Measurements from ENCODE around the gene C2CD4B.

Gene C2CD4B

DNA sequence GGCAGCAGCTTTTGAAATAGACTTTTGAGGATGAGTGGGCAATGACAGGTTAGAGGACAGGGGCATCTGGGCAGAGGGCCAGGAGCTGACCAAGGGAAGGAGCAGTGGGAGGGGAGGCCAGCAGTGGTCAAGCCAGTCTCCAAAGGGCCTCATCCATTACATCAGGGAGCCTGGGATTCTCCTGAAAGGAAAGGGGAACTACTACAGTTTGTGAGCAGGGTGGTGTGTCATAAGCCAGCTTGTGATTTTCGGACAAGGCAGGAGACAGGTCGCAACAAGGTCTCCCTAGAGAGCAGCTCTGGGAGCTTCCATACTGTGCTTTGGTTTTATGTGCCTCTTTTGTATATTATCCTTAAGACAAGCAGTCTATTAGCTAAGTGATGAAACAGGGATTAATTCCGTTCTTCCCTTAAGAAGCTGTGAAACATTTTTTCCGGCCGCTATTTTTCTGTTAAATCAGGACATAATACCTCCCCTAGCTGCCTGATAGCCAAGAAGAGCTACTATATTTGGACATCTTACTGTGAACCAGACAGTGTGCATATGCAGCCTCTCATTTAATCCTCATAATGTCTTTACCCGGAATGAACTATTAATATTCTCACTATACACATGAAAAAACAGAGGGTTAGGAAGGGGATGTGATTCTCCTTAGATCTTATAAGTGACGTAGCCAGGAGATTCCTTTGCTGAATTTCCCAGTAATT lies 46.4 kb downstream of the C2CD4B start:
- no peak for DNase-seq (ENCODE audit: low spot score)

GRCh38 chr15:62115847-62116246 lies 49.2 kb downstream of the C2CD4B start:
- no peak for DNase-seq (ENCODE audit: low spot score)

All from Ammon's horn (tissue), 1 donor.